HG02970 (cell line): ENCODE measurements around the gene ZGLP1.

Experiments
- ATAC-seq: cut with Tn5 transposase; IDR thresholded peaks from one replicate; pipeline ENCODE4 v1.9.1; 2021; ENCODE audit warnings: mild to moderate bottlenecking, moderate library complexity, moderate number of reproducible peaks; ENCODE audit not compliant: unreplicated experiment, low FRiP score

ZGLP1 gene

GRCh38 chr19:10295847-10296591 lies 13.6 kb downstream of the ZGLP1 start:
- ATAC-seq: no peak

GRCh38 chr19:10295305-10295846 lies 14.2 kb downstream of the ZGLP1 start:
- no peak for ATAC-seq

GRCh38 chr19:10294368-10294697 lies 15.3 kb downstream of the ZGLP1 start:
- ATAC-seq: no peak

GRCh38 chr19:10293637-10294367 lies 15.8 kb downstream of the ZGLP1 start:
- ATAC-seq: no peak

- no peak for ATAC-seq
These were observed 16.6 kb downstream of the ZGLP1 start for GRCh38 chr19:10292789-10293636.

- no peak for ATAC-seq
These were observed 17.3 kb downstream of the ZGLP1 start for GRCh38 chr19:10292206-10292788.

GRCh38 chr19:10291554-10292205 lies 17.9 kb downstream of the ZGLP1 start:
- ATAC-seq: no peak

- ATAC-seq: no peak
These were observed 18.6 kb downstream of the ZGLP1 start for GRCh38 chr19:10290876-10291553.

- no peak for ATAC-seq
These were observed 19.2 kb downstream of the ZGLP1 start for GRCh38 chr19:10290357-10290875.

- no peak for ATAC-seq
These were observed 19.7 kb downstream of the ZGLP1 start, which contains the start of gene ICAM5 for GRCh38 chr19:10289836-10290356. ICAM5 (plus strand) TSS chr19:10289952; CDS start chr19:10290044, 92 bp downstream.

GRCh38 chr19:10289167-10289835 lies 20.3 kb downstream of the ZGLP1 start:
- ATAC-seq: no peak

- ATAC-seq: no peak
These were observed 20.9 kb downstream of the ZGLP1 start for GRCh38 chr19:10288662-10289166.

GRCh38 chr19:10286803-10287737 lies 22.5 kb downstream of the ZGLP1 start, which contains the start of gene ICAM4:
ICAM4 (plus strand) TSS chr19:10286955; CDS start chr19:10287013, 58 bp downstream.
- ATAC-seq: no peak

GRCh38 chr19:10285393-10285792 lies 24.2 kb downstream of the ZGLP1 start:
- ATAC-seq: no peak

- no peak for ATAC-seq
These were observed 24.7 kb downstream of the ZGLP1 start for GRCh38 chr19:10284960-10285278.

GRCh38 chr19:10284065-10284959 lies 25.3 kb downstream of the ZGLP1 start:
- no peak for ATAC-seq
